Vagina (tissue), 2 donors: ENCODE results near the gene SLC26A2.

Experiments
- POLR2A ChIP-seq, 2 donors: fragments of 450-650 bp; IDR thresholded peaks; one replicate each; pipeline ENCODE4 v1.6.1; 2017; ENCODE audit warnings: antibody characterized with exemption in 2 of 2, mild to moderate bottlenecking in 2 of 2, moderate library complexity in 2 of 2
- POLR2AphosphoS5 ChIP-seq, 2 donors: sonication (generic); formaldehyde crosslinking; IDR thresholded peaks; one replicate each; pipeline ENCODE4 v1.9.0; 2017; ENCODE audit warnings: antibody characterized with exemption in 2 of 2, mild to moderate bottlenecking in 2 of 2, low read depth in 1 of 2; ENCODE audit not compliant: insufficient read depth in 1 of 2
- TF ChIP-seq, protein P1 (sequence below), 3 experiments: fragments of 450-650 bp in 2 of 3; fragments of 200-600 bp in 1 of 3; sonication (generic) in 1 of 3; IDR thresholded peaks; one replicate each; pipeline ENCODE4 v1.5.1; 2017 to 2019; ENCODE audit warnings: antibody characterized with exemption in 3 of 3, mild to moderate bottlenecking in 2 of 3, moderate library complexity in 2 of 3

DNA sequence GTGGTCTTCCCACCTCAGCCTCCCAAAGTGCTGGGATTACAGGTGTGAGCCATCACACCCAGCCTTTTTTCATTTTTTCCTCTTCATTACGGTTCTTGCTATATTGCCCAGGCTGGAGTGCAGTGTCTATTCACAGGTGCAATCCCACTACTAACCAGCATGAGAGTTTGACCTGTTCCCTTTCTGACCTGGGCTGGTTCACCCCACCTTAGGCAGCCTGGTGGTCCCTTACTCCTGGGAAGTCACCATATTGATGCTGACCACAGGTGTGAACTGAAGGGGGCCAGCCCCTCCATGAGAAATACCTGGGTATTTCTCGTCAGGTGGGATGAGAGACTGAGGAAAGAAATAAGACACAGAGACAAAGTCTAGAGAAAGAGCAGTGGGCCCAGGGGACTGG is 18.4 kb upstream of the SLC26A2 start:
- TF ChIP-seq, protein P1, sequence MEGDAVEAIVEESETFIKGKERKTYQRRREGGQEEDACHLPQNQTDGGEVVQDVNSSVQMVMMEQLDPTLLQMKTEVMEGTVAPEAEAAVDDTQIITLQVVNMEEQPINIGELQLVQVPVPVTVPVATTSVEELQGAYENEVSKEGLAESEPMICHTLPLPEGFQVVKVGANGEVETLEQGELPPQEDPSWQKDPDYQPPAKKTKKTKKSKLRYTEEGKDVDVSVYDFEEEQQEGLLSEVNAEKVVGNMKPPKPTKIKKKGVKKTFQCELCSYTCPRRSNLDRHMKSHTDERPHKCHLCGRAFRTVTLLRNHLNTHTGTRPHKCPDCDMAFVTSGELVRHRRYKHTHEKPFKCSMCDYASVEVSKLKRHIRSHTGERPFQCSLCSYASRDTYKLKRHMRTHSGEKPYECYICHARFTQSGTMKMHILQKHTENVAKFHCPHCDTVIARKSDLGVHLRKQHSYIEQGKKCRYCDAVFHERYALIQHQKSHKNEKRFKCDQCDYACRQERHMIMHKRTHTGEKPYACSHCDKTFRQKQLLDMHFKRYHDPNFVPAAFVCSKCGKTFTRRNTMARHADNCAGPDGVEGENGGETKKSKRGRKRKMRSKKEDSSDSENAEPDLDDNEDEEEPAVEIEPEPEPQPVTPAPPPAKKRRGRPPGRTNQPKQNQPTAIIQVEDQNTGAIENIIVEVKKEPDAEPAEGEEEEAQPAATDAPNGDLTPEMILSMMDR (IDR thresholded peaks at IDR 0.05) = no peak
- TF ChIP-seq POLR2A (IDR thresholded peaks at IDR 0.05) (no peak), POLR2AphosphoS5 (IDR thresholded peaks at IDR 0.05; ENCODE audit: insufficient read depth in 1 of 2, low read depth in 1 of 2) (no peak)
